GM23338 (cell line): ENCODE results near the gene NDUFAF5.
A peak's percentile ranks its signal among the peaks of the same experiment; 100 is the strongest.

Experiments
- CREB1 ChIP-seq: fragments of 250-450 bp; sonication (Bioruptor Pico); IDR thresholded peaks from 2 replicates; pipeline ENCODE4 v1.5.0; 2020; ENCODE audit warnings: low read depth, mild to moderate bottlenecking, moderate library complexity
- EZH2 ChIP-seq: fragments of 200-600 bp; sonication (generic); IDR thresholded peaks from one replicate; pipeline ENCODE4 v1.8.0; 2017; ENCODE audit warnings: antibody characterized with exemption, mild to moderate bottlenecking, low read depth; ENCODE audit not compliant: unreplicated experiment
- EZH2phosphoT487 ChIP-seq: fragments of 200-600 bp; sonication (generic); IDR thresholded peaks from one replicate; pipeline ENCODE4 v1.8.1; 2018; ENCODE audit warnings: antibody characterized with exemption; ENCODE audit not compliant: unreplicated experiment
- NANOG ChIP-seq: IDR thresholded peaks from 2 replicates; pipeline ENCODE4 v1.6.1; 2016; ENCODE audit warnings: antibody characterized with exemption, borderline replicate concordance
- TF ChIP-seq, protein P1 (sequence below), 2 experiments: fragments of 200-600 bp in 1 of 2; sonication (generic) in 1 of 2; conservative IDR thresholded peaks; 2 replicates each; pipeline versions ENCODE4 v1.5.1 to v1.6.1; 2016 to 2017; ENCODE audit warnings: antibody characterized with exemption in 2 of 2, low read depth in 2 of 2, mild to moderate bottlenecking in 2 of 2, moderate library complexity in 1 of 2

DNA sequence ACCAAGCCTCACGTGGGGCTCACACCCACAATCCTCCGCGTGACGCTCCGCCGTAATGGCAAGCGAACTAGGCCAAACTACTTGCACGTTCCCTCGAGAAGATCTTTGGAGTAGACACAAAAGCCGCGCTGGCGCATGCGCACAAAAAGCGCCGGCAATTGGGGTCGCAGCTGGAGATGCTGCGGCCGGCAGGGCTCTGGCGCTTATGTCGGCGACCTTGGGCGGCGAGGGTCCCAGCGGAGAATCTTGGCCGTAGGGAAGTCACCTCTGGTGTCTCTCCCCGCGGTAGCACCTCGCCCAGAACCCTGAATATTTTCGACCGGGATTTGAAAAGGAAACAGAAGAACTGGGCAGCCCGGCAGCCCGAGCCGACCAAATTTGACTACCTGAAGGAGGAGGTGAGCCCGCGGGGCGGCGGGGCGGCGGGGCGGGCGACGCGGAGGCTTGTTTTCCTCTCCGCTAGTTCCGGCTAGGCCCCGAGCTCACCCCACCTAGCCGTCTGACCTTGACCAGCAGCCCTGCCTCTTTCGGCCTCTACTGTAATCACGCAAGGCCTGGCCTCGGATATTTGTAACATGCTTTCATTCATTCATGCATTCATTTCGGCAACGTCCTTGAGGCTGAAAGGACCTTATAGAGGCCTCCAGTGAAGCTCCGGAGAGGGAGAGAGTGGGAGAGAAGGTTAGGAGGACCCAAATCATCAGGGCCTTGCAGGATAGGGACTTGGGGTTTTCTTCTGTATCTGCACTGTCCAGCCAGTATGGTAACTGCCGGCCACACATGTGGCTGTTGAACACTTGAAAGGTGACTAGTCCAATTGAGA lies at the start of gene NDUFAF5, which contains the start of gene ESF1:
- TF ChIP-seq CREB1 (CRISPR knock-in tag) (peak; percentile 84), NANOG (no peak), EZH2phosphoT487 (no peak), EZH2 (no peak)
- TF ChIP-seq, protein P1, sequence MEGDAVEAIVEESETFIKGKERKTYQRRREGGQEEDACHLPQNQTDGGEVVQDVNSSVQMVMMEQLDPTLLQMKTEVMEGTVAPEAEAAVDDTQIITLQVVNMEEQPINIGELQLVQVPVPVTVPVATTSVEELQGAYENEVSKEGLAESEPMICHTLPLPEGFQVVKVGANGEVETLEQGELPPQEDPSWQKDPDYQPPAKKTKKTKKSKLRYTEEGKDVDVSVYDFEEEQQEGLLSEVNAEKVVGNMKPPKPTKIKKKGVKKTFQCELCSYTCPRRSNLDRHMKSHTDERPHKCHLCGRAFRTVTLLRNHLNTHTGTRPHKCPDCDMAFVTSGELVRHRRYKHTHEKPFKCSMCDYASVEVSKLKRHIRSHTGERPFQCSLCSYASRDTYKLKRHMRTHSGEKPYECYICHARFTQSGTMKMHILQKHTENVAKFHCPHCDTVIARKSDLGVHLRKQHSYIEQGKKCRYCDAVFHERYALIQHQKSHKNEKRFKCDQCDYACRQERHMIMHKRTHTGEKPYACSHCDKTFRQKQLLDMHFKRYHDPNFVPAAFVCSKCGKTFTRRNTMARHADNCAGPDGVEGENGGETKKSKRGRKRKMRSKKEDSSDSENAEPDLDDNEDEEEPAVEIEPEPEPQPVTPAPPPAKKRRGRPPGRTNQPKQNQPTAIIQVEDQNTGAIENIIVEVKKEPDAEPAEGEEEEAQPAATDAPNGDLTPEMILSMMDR (conservative IDR thresholded peaks at IDR 0.05; ENCODE audit: low read depth in 2 of 2), result 0 out of 4 replicates have a peak, but pooled peaks of 1 of the 2 experiments have one; percentile 0
